Heart left ventricle (tissue), 16 donors: Measurements from ENCODE around the gene CHST4. TPM values are rescaled to one million over a fixed set of nuclear protein-coding genes. Genes with fewer than 3 reads are reported as not detected.

Experiments used
- ATAC-seq, 4 donors: fragments of 200-7000 bp; cut with Tn5 transposase; one replicate each; pipeline ENCODE4 v1.9.1; 2020 to 2022; ENCODE audit warnings: moderate library complexity in 4 of 4, mild to moderate bottlenecking in 3 of 4, moderate number of reproducible peaks in 1 of 4
- DNase-seq, 5 donors: peaks; one replicate each; pipeline ENCODE4 v3.0.0-alpha.2; 2020
- H3K27ac ChIP-seq, 12 donors: fragments of 200-600 bp; sonication (generic) in 4 of 12; one replicate each; pipeline versions ENCODE4 v1.5.0 to v1.8.0; 2016 to 2022; ENCODE audit warnings: mild to moderate bottlenecking in 2 of 12
- H3K27me3 ChIP-seq, 9 donors: fragments of 200-600 bp; sonication (generic) in 2 of 9; one replicate each; pipeline versions ENCODE4 v1.5.1 to v1.8.0; 2016 to 2022; ENCODE audit warnings: mild to moderate bottlenecking in 3 of 9
- H3K36me3 ChIP-seq, 9 donors: fragments of 200-600 bp; sonication (generic) in 2 of 9; one replicate each; pipeline versions ENCODE4 v1.5.0 to v1.8.0; 2018 to 2022; ENCODE audit warnings: mild to moderate bottlenecking in 2 of 9
- H3K4me1 ChIP-seq, 12 donors: fragments of 200-600 bp; sonication (generic) in 4 of 12; one replicate each; pipeline versions ENCODE4 v1.5.0 to v1.8.0; 2016 to 2022; ENCODE audit warnings: mild to moderate bottlenecking in 3 of 12
- H3K4me3 ChIP-seq, 12 donors: fragments of 200-600 bp; sonication (generic) in 4 of 12; one replicate each; pipeline versions ENCODE4 v1.5.0 to v1.8.0; 2017 to 2022; ENCODE audit warnings: mild to moderate bottlenecking in 9 of 12, moderate library complexity in 4 of 12
- H3K9me3 ChIP-seq, 12 donors: fragments of 200-600 bp; sonication (generic) in 4 of 12; one replicate each; pipeline versions ENCODE4 v1.5.0 to v1.8.0; 2016 to 2022; ENCODE audit warnings: mild to moderate bottlenecking in 1 of 12
- POLR2A ChIP-seq, 2 donors: fragments of 450-650 bp; IDR thresholded peaks; one replicate each; pipeline ENCODE4 v1.6.1; 2017; ENCODE audit warnings: antibody characterized with exemption in 2 of 2, mild to moderate bottlenecking in 2 of 2, moderate library complexity in 2 of 2
- WGBS, 4 donors: extraction: QIAGEN DNeasy Blood & Tissue Kit in 2 of 4; methylation state at CpG; one replicate each; pipeline versions ENCODE4 v1.1.5 to v1.1.7; 2013 to 2018; 5-methylcytosine and 5-hydroxymethylcytosine counted together
- intact Hi-C, 10 donors: fragments of 100-400 bp; cut with DNase I; formaldehyde crosslinking; loops; one replicate each; pipeline versions ENCODE4 v1.11.1 to v1.14.2; 2022
- polyA plus RNA-seq, 2 donors: library from polyadenylated mRNA; stranded (reverse); fragments of 200-250 nt; gene quantifications; one replicate each; pipeline ENCODE4 v1.2.3, GENCODE V29; 2013
- total RNA-seq, 9 donors: library from RNA; depleted of rRNA in 2 of 9; stranded (reverse); fragments of >200 nt in 2 of 9; fragmentation: NEBNext Ultra II Directional in 3 of 9; extraction: Animal tissue kit (Norgen Biotek cat#: 25700) in 3 of 9; gene quantifications; one replicate each; pipeline versions ENCODE4 v1.1.0 to v1.2.4, GENCODE V29; 2016 to 2023
- TF ChIP-seq, protein P1 (sequence below), 12 donors: fragments of 200-600 bp; sonication (generic) in 4 of 12; IDR thresholded peaks; one replicate each; pipeline versions ENCODE4 v1.5.0 to v1.8.0; 2018 to 2022; ENCODE audit warnings: antibody characterized with exemption in 12 of 12, mild to moderate bottlenecking in 5 of 12
- donor health status: ischemic (EF 13 %, LVEDD 7.1; RV severe dilation, severe dysfunction).
- donor health status: healthy with polysubstance abuse.
- donor health status: DM: no; HTN: yes; CAD: no.
- donor health status: DM: no; HTN: no; CAD: no.
- donor health status: ischemic (EF 25% LVEDD 6.9; RV normal size, moderate dysfunction).
- donor health status: ischemic (EF 25% LVEDD 5.7; RV mildly dilated, moderate dysfunction).
- donor health status: healthy.
- donor health status: DM: yes; HTN: yes; CAD: no.
- donor health status: ischemic (EF 35%, LVEDD 5.7; RV mildly dilated, moderate dysfunction).
- donor health status: nonischemic (EF 11% LVEDD 7.7; RV severe dilation, severe dysfunction).
- donor health status: DM: yes; HTN: yes; CAD: no.
- donor health status: PGD.
- donor health status: ischemic (EF 29% LVEDD 5.4; RV normal size, mild dysfunction).
- donor health status: nonischemic (EF 23%, LVEDD 6.1; RV moderate dilation, normal function).

CHST4 gene
- total and polyA plus RNA-seq, 11 donors, result 0.57 TPM; not detected in 10

DNA sequence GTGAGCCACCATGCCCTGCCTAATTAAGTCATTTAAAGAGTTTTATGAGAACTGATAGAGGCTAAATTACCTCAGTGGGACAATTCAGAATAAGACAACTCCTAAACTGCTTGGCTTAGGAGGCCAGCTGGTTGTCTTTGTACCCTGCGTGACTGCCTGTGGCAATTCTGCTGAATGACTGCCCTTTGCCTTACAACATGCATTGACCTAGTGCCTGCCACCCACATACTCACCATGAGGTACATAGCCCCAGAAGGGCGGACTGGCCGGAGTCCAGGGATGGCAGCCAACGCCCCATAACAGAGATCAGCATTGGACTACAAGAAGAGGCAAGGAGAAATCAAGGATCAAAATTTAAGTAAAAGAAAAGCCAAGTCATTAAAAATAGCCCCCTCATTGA is 43.4 kb downstream of the CHST4 start:
- Histone ChIP-seq H3K27me3 (peaks cover 0 to 5% (median 0%) of the 10 kb centered on the region in 9 donors), H3K4me1 (peaks cover 0 to 8% (median 0%) of the 10 kb centered on the region in 12 donors), H3K36me3 (no peaks in the 10 kb centered on the region), H3K4me3 (no peak overlapping the region), H3K9me3 (no peaks in the 10 kb centered on the region), H3K27ac (no peak overlapping the region)
- intact Hi-C loops, result no loop called here
- ATAC-seq, result no peak
- 88 to 90% (median 89%) methylated on average over 4 of the region's 4 CpGs for WGBS, 4 donors
- DNase-seq, result no peak
- TF ChIP-seq, protein P1, sequence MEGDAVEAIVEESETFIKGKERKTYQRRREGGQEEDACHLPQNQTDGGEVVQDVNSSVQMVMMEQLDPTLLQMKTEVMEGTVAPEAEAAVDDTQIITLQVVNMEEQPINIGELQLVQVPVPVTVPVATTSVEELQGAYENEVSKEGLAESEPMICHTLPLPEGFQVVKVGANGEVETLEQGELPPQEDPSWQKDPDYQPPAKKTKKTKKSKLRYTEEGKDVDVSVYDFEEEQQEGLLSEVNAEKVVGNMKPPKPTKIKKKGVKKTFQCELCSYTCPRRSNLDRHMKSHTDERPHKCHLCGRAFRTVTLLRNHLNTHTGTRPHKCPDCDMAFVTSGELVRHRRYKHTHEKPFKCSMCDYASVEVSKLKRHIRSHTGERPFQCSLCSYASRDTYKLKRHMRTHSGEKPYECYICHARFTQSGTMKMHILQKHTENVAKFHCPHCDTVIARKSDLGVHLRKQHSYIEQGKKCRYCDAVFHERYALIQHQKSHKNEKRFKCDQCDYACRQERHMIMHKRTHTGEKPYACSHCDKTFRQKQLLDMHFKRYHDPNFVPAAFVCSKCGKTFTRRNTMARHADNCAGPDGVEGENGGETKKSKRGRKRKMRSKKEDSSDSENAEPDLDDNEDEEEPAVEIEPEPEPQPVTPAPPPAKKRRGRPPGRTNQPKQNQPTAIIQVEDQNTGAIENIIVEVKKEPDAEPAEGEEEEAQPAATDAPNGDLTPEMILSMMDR (IDR thresholded peaks at IDR 0.05), result no peak
- no peak for TF ChIP-seq POLR2A (IDR thresholded peaks at IDR 0.05)

DNA sequence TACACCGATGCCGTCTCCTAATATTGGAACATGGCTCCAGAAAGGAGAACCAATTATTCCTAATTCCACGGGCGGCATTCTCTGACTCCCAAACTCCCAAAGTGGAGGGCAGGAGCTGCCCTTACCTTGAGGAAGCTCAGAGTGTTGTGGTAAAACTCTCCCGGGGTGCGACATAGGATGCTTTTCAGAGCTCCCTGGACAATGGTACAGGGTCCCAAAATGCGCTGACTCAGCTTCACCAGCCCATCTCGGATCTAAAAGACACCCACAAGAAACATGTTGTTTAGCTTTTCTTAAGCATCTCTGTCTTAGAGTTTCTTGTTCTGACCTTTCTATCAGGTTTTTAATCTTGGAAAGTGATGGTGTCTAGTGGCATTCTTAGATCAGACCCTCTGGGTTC is 43.9 kb downstream of the CHST4 start:
- peaks cover 0 to 7% (median 0%) of the 10 kb centered on the region in 12 donors for H3K4me1 ChIP-seq
- peaks cover 0 to 5% (median 0%) of the 10 kb centered on the region in 9 donors for H3K27me3 ChIP-seq
- H3K9me3 ChIP-seq, result no peaks in the 10 kb centered on the region
- intact Hi-C loops, result no loop called here
- TF ChIP-seq, protein P1 (IDR thresholded peaks at IDR 0.05), result no peak
- no peak for TF ChIP-seq POLR2A (IDR thresholded peaks at IDR 0.05)
- no peak overlapping the region for H3K4me3 ChIP-seq
- 89 to 95% (median 92%) methylated on average over 8 of the region's 8 CpGs for WGBS, 4 donors
- DNase-seq (no peak), ATAC-seq (no peak)
- H3K36me3 ChIP-seq, result no peaks in the 10 kb centered on the region
- no peak overlapping the region for H3K27ac ChIP-seq

DNA sequence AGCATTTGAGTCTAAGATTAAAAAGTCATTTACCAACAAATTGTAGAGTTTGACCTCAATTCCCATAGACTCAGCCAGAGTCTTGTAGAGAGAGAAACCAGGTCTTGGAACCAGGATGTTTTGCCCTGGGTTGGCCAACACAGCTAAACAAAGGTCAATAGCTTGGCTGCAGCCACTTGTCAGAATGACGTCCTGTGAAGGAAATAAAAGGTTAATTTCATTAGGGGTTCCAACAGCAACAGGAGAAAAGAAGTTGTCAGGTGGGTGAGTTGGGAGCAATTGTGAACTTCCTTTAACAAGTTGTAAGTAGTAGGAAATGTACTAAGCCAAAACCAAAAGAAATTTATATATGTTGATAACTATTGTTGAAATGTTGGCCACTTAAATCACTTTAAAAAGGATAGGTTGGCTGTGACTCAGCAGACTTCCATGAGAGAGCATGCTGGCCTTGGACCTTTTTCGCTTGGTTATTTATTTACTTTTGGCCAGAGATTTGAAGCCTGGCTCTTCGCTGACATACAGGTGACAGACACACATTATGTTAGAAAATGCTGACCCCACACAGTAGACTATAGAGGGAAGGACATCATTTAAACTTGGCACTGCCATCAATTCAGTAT is 46.4 kb downstream of the CHST4 start:
- Histone ChIP-seq H3K36me3 (no peaks in the 10 kb centered on the region), H3K4me1 (no peaks in the 10 kb centered on the region), H3K4me3 (no peak overlapping the region), H3K27me3 (peaks cover 0 to 12% (median 0%) of the 10 kb centered on the region in 9 donors), H3K9me3 (no peaks in the 10 kb centered on the region), H3K27ac (no peak overlapping the region)
- no peak for ATAC-seq
- intact Hi-C loops, result no loop called here
- WGBS, 4 donors, result 62 to 72% (median 69%) methylated on average over 3 of the region's 3 CpGs
- no peak for TF ChIP-seq POLR2A (IDR thresholded peaks at IDR 0.05)
- TF ChIP-seq, protein P1 (IDR thresholded peaks at IDR 0.05), result no peak
- DNase-seq, result no peak

DNA sequence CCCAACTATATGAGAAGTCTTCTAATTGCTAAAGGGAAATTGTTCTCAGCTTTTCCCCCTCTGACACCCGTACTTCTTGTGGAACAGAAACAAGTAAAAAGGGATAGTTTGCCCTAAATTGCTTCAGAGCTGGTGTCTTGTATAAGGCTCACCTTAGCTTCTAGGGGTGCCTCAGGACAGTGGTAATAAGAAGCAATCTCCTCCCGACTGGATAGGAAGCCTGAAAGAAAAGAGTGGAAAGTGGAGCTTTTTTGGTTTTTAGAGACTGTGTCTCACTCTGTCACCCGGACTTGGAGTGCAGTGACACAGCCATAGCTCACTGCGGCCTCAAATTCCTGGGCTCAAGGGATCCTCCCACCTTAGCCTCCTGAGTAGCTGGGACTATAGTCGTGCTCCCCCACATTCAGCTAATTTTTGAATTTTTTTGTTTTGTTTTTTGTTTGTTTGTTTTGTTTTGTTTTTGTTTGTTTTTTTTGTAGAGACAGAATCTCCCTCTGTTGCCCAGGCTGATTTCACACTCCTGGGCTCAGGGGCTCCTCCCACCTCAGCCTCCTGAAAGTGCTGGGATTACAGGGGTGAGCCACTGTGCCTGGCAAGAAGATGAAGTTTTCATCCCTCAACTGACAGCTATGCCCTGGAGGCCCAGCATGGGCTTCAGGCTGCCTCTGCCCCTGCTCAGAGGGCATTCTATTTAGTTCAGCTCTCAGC is 47.3 kb downstream of the CHST4 start:
- Histone ChIP-seq H3K4me3 (no peak overlapping the region), H3K4me1 (no peaks in the 10 kb centered on the region), H3K27ac (no peak overlapping the region), H3K36me3 (no peaks in the 10 kb centered on the region), H3K9me3 (no peaks in the 10 kb centered on the region), H3K27me3 (peaks cover 0 to 15% (median 2%) of the 10 kb centered on the region in 9 donors)
- TF ChIP-seq, protein P1 (IDR thresholded peaks at IDR 0.05), result no peak
- no peak for TF ChIP-seq POLR2A (IDR thresholded peaks at IDR 0.05)
- WGBS, 4 donors, result 74 to 83% (median 79%) methylated on average over 5 of the region's 5 CpGs
- no peak for DNase-seq
- ATAC-seq, result no peak
- intact Hi-C loops, result no loop called here
